Measurements from ENCODE around the gene PCDHB5.
"Not testable (repeated sequence)": the region's sequence is repeated elsewhere in the genome, so short reads cannot be mapped to it uniquely, and the experiment has no call there.

PCDHB5 gene

DNA sequence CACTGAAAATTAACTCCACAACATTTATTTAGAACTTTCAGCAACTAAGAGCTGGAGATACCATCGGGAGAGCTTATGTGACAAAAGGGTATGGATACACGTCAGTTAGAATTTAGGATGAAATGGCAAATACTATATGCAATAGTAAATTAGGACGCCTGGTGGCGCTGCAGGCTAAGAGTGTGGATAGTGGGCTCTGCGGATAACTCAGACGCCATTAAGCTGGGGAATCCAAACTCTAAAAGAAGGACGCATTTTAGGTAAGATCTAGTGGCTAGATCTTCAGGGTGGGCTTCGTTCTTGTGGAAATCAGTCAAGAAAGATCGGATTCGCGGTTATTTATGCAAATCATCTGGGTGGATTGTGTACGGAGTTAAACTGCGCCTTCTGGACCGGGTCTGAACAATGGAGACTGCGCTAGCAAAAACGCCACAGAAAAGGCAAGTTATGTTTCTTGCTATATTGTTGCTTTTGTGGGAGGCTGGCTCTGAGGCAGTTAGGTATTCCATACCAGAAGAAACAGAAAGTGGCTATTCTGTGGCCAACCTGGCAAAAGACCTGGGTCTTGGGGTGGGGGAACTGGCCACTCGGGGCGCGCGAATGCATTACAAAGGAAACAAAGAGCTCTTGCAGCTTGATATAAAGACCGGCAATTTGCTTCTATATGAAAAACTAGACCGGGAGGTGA, at the start of gene PCDHB5:
TSS of gene PCDHB5 (plus strand) at position 177 of the 688 bp plus-strand sequence. CDS start at position 406, 229 bp downstream.
- peak; percentile 61 for DNase-seq (ENCODE audit: low spot score)

DNA sequence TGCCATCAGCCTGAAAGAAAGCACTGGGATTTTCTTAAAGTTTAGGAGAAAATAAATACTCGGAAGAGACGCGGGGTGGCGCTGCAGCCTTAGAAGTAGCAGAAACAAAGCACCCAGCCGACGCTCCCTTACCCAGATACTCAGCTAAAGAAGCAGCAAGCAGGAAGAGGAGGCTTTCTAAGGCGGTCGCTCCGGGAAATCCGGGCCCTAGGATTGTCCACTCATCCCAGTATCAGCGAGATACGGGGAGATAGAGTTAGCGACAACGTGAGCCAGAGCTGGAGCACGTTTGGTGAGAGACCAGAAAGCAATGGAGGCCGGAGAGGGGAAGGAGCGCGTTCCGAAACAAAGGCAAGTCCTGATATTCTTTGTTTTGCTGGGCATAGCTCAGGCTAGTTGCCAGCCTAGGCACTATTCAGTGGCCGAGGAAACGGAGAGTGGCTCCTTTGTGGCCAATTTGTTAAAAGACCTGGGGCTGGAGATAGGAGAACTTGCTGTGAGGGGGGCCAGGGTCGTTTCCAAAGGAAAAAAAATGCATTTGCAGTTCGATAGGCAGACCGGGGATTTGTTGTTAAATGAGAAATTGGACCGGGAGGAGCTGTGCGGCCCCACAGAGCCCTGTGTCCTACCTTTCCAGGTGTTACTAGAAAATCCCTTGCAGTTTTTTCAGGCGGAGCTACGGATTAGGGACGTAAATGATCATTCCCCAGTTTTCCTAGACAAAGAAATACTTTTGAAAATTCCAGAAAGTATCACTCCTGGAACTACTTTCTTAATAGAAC, 40.3 kb upstream of the PCDHB5 start, which contains the start of gene PCDHB2:
TSS of gene PCDHB2 (plus strand) at position 135 of the 782 bp plus-strand sequence. CDS start at position 311, 176 bp downstream.
- peak; percentile 65 for DNase-seq (ENCODE audit: low spot score)

DNA sequence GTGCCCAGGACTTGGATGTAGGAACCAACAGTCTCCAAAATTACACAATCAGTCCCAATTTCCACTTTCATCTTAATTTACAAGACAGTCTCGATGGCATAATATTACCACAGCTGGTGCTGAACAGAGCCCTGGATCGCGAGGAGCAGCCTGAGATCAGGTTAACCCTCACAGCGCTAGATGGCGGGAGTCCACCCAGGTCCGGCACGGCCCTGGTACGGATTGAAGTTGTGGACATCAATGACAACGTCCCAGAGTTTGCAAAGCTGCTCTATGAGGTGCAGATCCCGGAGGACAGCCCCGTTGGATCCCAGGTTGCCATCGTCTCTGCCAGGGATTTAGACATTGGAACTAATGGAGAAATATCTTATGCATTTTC, 39.8 kb upstream of the PCDHB5 start:
- DNase-seq (ENCODE audit: low spot score) = no peak

DNA sequence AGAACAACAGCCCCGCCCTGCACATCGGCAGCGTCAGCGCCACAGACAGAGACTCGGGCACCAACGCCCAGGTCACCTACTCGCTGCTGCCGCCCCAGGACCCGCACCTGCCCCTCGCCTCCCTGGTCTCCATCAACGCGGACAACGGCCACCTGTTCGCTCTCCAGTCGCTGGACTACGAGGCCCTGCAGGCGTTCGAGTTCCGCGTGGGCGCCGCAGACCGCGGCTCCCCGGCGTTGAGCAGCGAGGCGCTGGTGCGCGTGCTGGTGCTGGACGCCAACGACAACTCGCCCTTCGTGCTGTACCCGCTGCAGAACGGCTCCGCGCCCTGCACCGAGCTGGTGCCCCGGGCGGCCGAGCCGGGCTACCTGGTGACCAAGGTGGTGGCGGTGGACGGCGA, 38.8 kb upstream of the PCDHB5 start:
- not testable (repeated sequence) for DNase-seq (ENCODE audit: low spot score)

DNA sequence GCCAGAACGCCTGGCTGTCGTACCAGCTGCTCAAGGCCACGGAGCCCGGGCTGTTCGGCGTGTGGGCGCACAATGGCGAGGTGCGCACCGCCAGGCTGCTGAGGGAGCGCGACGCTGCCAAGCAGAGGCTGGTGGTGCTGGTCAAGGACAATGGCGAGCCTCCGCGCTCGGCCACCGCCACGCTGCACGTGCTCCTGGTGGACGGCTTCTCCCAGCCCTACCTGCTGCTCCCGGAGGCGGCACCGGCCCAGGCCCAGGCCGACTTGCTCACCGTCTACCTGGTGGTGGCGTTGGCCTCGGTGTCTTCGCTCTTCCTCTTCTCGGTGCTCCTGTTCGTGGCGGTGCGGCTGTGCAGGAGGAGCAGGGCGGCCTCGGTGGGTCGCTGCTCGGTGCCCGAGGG, 38.4 kb upstream of the PCDHB5 start:
- not testable (repeated sequence) for DNase-seq (ENCODE audit: low spot score)

DNA sequence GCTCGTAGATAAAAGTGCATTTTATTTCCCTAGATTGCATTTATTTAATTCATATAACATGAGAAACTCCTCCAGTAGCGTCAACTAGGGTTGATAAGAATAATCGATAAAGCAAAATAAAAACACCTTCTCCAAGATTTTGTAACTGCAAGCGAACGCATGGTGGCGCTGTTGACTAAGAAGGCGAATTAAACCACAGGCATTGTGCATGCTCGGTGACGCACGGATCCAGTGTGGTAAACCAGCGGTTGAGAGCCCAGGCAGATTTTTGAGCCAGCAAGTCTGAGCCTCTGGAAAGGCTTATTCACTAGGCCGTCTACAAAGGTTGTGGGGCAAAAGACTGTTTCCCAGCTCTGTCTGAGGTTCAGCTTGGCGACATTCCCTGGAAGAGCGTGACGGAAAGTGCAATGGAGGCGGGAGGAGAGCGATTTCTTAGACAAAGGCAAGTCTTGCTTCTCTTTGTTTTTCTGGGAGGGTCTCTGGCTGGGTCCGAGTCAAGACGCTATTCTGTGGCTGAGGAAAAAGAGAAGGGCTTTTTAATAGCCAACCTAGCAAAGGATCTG, 34.7 kb upstream of the PCDHB5 start, which contains the start of gene PCDHB3:
TSS of gene PCDHB3 (plus strand) at position 231 of the 563 bp plus-strand sequence. CDS start at position 408, 177 bp downstream.
- peak; percentile 77 for DNase-seq (ENCODE audit: low spot score)

DNA sequence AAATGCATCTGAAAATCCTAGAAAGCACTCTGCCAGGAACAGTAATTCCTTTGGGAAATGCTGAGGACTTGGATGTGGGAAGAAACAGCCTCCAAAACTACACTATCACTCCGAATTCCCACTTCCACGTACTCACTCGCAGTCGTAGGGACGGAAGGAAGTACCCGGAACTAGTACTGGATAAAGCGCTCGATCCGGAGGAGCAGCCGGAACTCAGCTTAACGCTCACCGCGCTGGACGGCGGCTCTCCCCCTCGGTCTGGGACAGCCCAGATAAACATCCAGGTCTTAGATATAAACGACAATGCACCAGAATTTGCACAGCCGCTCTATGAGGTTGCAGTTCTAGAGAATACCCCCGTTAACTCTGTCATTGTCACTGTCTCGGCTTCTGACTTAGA, 33.9 kb upstream of the PCDHB5 start:
- DNase-seq (ENCODE audit: low spot score) = no peak

DNA sequence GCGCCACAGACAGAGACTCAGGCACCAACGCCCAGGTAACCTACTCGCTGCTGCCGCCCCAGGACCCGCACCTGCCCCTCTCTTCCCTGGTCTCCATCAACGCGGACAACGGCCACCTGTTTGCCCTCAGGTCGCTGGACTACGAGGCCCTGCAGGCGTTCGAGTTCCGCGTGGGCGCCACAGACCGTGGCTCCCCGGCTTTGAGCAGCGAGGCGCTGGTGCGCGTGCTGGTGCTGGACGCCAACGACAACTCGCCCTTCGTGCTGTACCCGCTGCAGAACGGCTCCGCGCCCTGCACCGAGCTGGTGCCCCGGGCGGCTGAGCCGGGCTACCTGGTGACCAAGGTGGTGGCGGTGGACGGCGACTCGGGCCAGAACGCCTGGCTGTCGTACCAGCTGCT, 32.9 kb upstream of the PCDHB5 start:
- not testable (repeated sequence) for DNase-seq (ENCODE audit: low spot score)

DNA sequence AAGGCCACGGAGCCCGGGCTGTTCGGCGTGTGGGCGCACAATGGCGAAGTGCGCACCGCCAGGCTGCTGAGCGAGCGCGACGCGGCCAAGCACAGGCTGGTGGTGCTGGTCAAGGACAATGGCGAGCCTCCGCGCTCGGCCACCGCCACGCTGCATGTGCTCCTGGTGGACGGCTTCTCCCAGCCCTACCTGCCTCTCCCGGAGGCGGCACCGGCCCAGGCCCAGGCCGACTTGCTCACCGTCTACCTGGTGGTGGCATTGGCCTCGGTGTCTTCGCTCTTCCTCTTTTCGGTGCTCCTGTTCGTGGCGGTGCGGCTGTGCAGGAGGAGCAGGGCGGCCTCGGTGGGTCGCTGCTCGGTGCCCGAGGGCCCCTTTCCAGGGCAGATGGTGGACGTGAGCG, 32.5 kb upstream of the PCDHB5 start:
- DNase-seq (ENCODE audit: low spot score) = not testable (repeated sequence)

DNA sequence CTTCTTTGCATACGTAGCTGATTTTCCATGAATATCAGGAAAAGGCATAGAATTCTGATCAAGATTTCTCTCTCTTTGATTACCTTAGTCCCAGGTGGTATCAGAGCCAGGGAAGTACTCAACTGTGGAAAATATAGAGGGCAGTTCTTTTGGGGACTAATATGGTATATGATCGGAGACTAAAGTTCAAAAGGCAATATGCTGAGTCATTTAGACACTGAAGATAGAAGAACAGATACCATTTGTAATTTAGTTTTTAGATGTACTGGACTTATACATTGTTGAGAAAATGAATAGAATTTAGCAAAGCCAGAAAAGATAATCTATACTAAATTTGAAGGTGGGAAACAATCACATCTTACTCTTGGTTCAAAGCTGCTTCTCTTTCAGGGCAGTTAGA, 29.7 kb upstream of the PCDHB5 start:
- DNase-seq (ENCODE audit: low spot score) = no peak

DNA sequence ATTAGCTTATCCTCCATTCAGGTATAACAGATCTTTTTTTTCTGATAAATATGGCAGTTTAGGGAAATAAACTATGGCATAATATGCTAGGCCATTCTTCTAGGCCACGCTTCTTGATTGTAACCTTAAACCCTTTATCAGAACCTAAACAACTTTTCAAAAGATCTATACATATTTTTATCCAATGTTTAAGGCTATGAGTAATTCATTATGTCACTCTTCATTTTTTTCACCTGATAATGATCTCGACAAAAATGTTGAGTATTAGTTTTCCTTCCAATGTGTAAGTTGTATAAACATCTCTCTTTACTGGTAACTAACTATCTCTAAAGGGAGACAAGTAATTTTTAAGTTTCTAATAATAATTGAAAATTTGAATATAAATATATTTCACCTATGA, 15.8 kb upstream of the PCDHB5 start:
- no peak for DNase-seq (ENCODE audit: low spot score)

DNA sequence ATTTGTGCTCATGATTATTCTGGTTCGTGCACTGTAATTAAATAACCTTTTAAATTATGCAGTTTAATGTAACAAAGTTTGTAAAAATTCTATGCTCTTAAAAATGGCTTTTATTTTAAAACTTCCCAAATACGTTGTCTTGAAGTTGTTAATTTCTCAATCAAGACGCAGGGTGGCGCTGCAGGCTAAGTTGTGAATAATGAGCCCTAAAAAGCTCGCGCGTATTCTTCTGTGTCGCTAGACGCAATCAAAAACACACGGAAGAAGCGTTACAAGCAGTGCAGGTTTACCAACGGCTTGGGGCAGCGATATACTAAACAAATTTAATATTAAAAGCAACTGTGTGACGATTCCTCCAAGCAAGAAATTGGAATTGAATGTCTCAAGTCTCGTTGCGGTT, 13.4 kb upstream of the PCDHB5 start, which contains the start of gene PCDHB4:
TSS of gene PCDHB4 (plus strand) at position 256 of the 400 bp plus-strand sequence. CDS start 181 bp downstream, outside the sequence.
- no peak for DNase-seq (ENCODE audit: low spot score)

DNA sequence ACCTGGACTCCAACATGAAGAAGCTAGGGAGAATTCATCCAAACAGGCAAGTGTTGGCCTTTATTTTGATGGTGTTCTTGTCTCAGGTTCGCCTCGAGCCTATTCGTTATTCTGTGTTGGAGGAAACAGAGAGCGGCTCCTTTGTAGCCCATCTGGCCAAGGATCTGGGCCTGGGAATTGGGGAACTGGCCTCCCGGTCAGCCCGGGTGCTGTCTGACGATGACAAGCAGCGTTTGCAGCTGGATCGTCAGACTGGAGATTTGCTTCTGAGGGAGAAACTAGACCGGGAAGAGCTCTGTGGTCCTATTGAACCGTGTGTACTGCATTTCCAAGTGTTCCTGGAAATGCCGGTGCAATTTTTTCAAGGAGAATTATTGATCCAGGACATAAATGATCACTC, 13.0 kb upstream of the PCDHB5 start:
- DNase-seq (ENCODE audit: low spot score) = no peak

DNA sequence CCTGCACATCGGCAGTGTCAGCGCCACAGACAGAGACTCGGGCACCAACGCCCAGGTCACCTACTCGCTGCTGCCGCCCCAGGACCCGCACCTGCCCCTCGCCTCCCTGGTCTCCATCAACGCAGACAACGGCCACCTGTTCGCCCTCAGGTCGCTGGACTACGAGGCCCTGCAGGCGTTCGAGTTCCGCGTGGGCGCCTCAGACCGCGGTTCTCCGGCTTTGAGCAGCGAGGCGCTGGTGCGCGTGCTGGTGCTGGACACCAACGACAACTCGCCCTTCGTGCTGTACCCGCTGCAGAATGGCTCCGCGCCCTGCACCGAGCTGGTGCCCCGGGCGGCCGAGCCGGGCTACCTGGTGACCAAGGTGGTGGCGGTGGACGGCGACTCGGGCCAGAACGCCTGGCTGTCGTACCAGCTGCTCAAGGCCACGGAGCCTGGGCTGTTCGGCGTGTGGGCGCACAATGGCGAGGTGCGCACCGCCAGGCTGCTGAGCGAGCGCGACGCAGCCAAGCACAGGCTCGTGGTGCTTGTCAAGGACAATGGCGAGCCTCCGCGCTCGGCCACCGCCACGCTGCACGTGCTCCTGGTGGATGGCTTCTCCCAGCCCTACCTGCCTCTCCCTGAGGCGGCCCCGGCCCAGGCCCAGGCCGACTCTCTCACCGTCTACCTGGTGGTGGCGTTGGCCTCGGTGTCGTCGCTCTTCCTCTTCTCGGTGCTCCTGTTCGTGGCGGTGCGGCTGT, 11.4 kb upstream of the PCDHB5 start:
- not testable (repeated sequence) for DNase-seq (ENCODE audit: low spot score)

DNA sequence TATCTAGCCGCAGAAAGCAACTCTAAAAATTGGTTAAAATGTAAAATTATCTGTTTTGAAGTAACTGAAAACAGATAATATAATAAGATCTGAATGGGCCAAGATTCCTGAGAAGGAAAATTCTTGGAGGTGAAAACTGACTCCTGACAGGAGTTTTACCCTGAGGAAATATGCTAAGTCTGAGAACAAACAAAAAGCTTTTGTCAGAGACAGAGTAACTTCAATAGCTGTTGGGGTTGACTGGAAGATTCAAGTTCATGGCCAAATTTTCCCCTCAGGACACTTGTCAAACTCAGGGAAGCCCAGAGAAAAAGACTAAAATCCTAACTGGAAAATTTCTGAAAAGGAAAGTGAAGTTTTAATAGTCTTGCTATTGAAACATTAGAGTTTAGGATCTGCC, 7.7 kb upstream of the PCDHB5 start:
- DNase-seq (ENCODE audit: low spot score) = no peak

DNA sequence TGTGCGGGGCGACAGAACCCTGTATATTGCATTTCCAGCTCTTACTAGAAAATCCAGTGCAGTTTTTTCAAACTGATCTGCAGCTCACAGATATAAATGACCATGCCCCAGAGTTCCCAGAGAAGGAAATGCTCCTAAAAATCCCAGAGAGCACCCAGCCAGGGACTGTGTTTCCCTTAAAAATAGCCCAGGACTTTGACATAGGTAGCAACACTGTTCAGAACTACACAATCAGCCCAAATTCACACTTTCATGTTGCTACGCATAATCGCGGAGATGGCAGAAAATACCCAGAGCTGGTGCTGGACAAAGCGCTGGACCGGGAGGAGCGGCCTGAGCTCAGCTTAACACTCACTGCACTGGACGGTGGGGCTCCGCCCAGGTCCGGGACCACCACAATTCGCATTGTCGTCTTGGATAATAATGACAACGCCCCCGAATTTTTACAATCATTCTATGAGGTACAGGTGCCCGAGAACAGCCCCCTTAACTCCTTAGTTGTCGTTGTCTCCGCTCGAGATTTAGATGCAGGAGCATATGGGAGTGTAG, 786 bp downstream of the PCDHB5 start:
- DNase-seq (ENCODE audit: low spot score) = no peak

DNA sequence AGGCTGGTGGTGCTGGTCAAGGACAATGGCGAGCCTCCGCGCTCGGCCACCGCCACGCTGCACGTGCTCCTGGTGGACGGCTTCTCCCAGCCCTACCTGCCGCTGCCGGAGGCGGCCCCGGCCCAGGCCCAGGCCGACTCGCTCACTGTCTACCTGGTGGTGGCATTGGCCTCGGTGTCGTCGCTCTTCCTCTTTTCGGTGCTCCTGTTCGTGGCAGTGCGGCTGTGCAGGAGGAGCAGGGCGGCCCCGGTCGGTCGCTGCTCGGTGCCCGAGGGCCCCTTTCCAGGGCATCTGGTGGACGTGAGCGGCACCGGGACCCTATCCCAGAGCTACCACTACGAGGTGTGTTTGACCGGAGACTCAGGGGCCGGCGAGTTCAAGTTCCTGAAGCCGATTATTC, 2.3 kb downstream of the PCDHB5 start:
- DNase-seq (ENCODE audit: low spot score) = not testable (repeated sequence)

DNA sequence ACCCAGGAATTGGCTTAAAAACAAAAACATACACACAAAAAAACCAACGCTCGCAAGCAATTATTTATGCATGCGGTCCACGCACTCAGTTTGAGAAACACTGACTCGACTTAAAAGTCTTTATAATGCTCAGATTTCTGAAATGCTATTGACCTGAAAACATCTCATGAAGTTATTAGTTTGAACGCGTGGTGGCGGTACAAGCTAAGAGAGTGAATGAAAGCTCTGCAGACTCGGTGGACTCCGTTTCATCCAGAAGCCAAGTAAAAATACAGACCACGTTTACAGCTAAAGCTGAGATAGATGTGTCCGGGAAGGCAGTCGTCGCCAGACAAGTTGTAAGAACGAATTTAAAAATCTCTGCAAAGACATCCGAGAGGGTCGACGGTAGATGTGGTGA, 14.8 kb downstream of the PCDHB5 start, which contains the start of gene PCDHB6:
TSS of gene PCDHB6 (plus strand) at position 246 of the 400 bp plus-strand sequence. CDS start 201 bp downstream, outside the sequence.
- peak; percentile 54 for DNase-seq (ENCODE audit: low spot score)

DNA sequence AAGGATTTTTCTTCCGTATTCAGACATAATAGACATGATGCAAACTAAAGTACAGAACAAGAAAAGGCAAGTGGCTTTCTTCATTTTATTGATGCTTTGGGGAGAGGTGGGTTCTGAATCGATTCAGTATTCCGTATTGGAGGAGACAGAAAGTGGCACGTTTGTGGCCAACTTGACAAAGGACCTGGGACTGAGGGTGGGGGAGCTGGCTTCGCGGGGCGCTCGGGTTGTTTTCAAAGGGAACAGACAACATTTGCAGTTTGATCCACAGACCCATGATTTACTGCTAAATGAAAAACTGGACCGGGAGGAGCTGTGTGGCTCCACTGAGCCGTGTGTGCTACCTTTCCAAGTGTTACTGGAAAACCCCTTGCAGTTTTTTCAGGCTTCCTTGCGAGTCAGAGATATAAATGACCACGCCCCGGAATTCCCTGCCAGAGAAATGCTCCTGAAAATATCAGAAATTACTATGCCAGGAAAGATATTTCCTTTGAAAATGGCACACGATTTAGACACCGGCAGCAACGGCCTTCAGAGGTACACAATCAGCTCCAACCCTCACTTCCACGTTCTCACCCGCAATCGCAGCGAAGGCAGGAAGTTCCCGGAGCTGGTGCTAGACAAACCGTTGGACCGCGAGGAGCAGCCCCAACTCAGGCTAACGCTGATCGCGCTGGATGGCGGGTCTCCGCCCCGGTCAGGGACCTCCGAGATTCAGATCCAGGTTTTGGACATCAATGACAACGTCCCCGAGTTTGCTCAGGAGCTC, 15.4 kb downstream of the PCDHB5 start:
- no peak for DNase-seq (ENCODE audit: low spot score)

DNA sequence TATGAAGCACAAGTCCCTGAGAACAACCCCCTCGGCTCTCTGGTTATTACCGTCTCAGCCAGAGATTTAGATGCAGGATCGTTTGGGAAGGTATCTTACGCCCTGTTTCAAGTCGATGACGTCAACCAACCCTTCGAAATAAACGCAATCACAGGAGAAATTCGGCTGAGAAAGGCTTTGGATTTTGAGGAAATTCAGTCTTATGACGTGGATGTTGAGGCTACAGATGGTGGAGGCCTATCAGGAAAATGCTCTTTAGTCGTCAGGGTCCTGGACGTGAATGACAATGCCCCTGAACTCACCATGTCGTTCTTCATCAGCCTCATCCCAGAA, 16.0 kb downstream of the PCDHB5 start:
- no peak for DNase-seq (ENCODE audit: low spot score)

DNA sequence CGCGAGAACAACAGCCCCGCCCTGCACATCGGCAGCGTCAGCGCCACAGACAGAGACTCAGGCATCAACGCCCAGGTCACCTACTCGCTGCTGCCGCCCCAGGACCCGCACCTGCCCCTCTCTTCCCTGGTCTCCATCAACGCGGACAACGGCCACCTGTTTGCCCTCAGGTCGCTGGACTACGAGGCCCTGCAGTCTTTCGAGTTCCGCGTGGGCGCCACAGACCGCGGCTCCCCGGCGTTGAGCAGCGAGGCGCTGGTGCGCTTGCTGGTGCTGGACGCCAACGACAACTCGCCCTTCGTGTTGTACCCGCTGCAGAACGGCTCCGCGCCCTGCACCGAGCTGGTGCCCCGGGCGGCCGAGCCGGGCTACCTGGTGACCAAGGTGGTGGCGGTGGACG, 16.6 kb downstream of the PCDHB5 start:
- DNase-seq (ENCODE audit: low spot score) = not testable (repeated sequence)

All from AG08396 (cell line).